ENCODE results near the gene PLAC1.

Gene PLAC1

GRCh38 chrX:134570899-134571298 is 87.4 kb downstream of the PLAC1 start:
- Histone ChIP-seq H3K9me2 (replicated peaks; ENCODE audit: control insufficient read depth, low read length) (no peaks in the 10 kb centered on the region), H3K27me3 (ENCODE audit: control insufficient read depth, low read length) (no peaks in the 10 kb centered on the region), H3K9me3 (ENCODE audit: control insufficient read depth, insufficient read depth, low read length) (no peaks in the 10 kb centered on the region), H3K4me1 (ENCODE audit: control insufficient read depth, low read length) (no peaks in the 10 kb centered on the region), H3K27ac (ENCODE audit: low read depth, low read length) (no peak overlapping the region), H3K4me2 (ENCODE audit: low read length) (no peak overlapping the region), H3K4me3 (ENCODE audit: low read length) (no peak overlapping the region), H4K20me1 (ENCODE audit: control insufficient read depth, insufficient read depth, low read depth, low read length) (no peaks in the 10 kb centered on the region), H3K36me3 (ENCODE audit: control insufficient read depth, low read length) (no peaks in the 10 kb centered on the region), H3K79me2 (ENCODE audit: control insufficient read depth, low read length) (no peaks in the 10 kb centered on the region), H3F3A (ENCODE audit: control insufficient read depth, insufficient read depth) (no peaks in the 10 kb centered on the region)
- TF ChIP-seq EZH2phosphoT487 (IDR thresholded peaks at IDR 0.05; ENCODE audit: borderline replicate concordance, low read length) (no peak), CTCF (IDR thresholded peaks at IDR 0.05; ENCODE audit: low read depth, low read length, poor library complexity, severe bottlenecking) (no peak)

- H3K4me3 ChIP-seq (ENCODE audit: low read length) = no peak overlapping the region
- no peaks in the 10 kb centered on the region for H4K20me1 ChIP-seq (ENCODE audit: control insufficient read depth, insufficient read depth, low read depth, low read length)
- no peaks in the 10 kb centered on the region for H3K4me1 ChIP-seq (ENCODE audit: control insufficient read depth, low read length)
- H3K27me3 ChIP-seq (ENCODE audit: control insufficient read depth, low read length) = no peaks in the 10 kb centered on the region
- H3K27ac ChIP-seq (ENCODE audit: low read depth, low read length) = no peak overlapping the region
- TF ChIP-seq CTCF (IDR thresholded peaks at IDR 0.05; ENCODE audit: low read depth, low read length, poor library complexity, severe bottlenecking) = no peak
- TF ChIP-seq EZH2phosphoT487 (IDR thresholded peaks at IDR 0.05; ENCODE audit: borderline replicate concordance, low read length) = no peak
- no peak overlapping the region for H3K4me2 ChIP-seq (ENCODE audit: low read length)
- no peaks in the 10 kb centered on the region for H3K79me2 ChIP-seq (ENCODE audit: control insufficient read depth, low read length)
- H3K9me3 ChIP-seq (ENCODE audit: control insufficient read depth, insufficient read depth, low read length) = no peaks in the 10 kb centered on the region
- no peaks in the 10 kb centered on the region for H3F3A ChIP-seq (ENCODE audit: control insufficient read depth, insufficient read depth)
- H3K9me2 ChIP-seq (replicated peaks; ENCODE audit: control insufficient read depth, low read length) = no peaks in the 10 kb centered on the region
- no peaks in the 10 kb centered on the region for H3K36me3 ChIP-seq (ENCODE audit: control insufficient read depth, low read length)
These were observed 87.8 kb downstream of the PLAC1 start for GRCh38 chrX:134570509-134570846.

- no peaks in the 10 kb centered on the region for H3K79me2 ChIP-seq (ENCODE audit: control insufficient read depth, low read length)
- H3K27ac ChIP-seq (ENCODE audit: low read depth, low read length) = no peak overlapping the region
- TF ChIP-seq CTCF (IDR thresholded peaks at IDR 0.05; ENCODE audit: low read depth, low read length, poor library complexity, severe bottlenecking) (no peak), EZH2phosphoT487 (IDR thresholded peaks at IDR 0.05; ENCODE audit: borderline replicate concordance, low read length) (no peak)
- no peak overlapping the region for H3K4me2 ChIP-seq (ENCODE audit: low read length)
- no peaks in the 10 kb centered on the region for H3K9me3 ChIP-seq (ENCODE audit: control insufficient read depth, insufficient read depth, low read length)
- no peaks in the 10 kb centered on the region for H3F3A ChIP-seq (ENCODE audit: control insufficient read depth, insufficient read depth)
- H4K20me1 ChIP-seq (ENCODE audit: control insufficient read depth, insufficient read depth, low read depth, low read length) = no peaks in the 10 kb centered on the region
- no peaks in the 10 kb centered on the region for H3K36me3 ChIP-seq (ENCODE audit: control insufficient read depth, low read length)
- no peaks in the 10 kb centered on the region for H3K9me2 ChIP-seq (replicated peaks; ENCODE audit: control insufficient read depth, low read length)
- no peaks in the 10 kb centered on the region for H3K4me1 ChIP-seq (ENCODE audit: control insufficient read depth, low read length)
- H3K4me3 ChIP-seq (ENCODE audit: low read length) = no peak overlapping the region
- no peaks in the 10 kb centered on the region for H3K27me3 ChIP-seq (ENCODE audit: control insufficient read depth, low read length)
These were observed 89.0 kb downstream of the PLAC1 start for GRCh38 chrX:134569306-134569705.
